Upper lobe of left lung (tissue), 6 donors: Measurements from ENCODE around the gene DLG2. TPM values are rescaled to one million over a fixed set of nuclear protein-coding genes. Genes with fewer than 3 reads are reported as not detected.

Experiments
- ATAC-seq, 2 donors: fragments of 200-7000 bp; cut with Tn5 transposase; one replicate each; pipeline ENCODE4 v1.9.1; 2022; ENCODE audit warnings: mild to moderate bottlenecking in 2 of 2, moderate library complexity in 2 of 2; ENCODE audit not compliant: low FRiP score in 2 of 2
- DNase-seq, 2 donors: peaks; one replicate each; pipeline ENCODE4 v3.0.0-alpha.2; 2019 to 2020
- H3K27ac ChIP-seq, 4 donors: fragments of 200-600 bp; sonication (generic); one replicate each; pipeline ENCODE4 v1.5.1; 2016 to 2019
- H3K27me3 ChIP-seq, 4 donors: fragments of 200-600 bp; sonication (generic); one replicate each; pipeline ENCODE4 v1.5.1; 2017 to 2019
- H3K36me3 ChIP-seq, 4 donors: fragments of 200-600 bp; sonication (generic); one replicate each; pipeline ENCODE4 v1.5.1; 2016 to 2019
- H3K4me1 ChIP-seq, 4 donors: fragments of 200-600 bp; sonication (generic); one replicate each; pipeline ENCODE4 v1.5.1; 2018 to 2019
- H3K4me3 ChIP-seq, 4 donors: fragments of 200-600 bp; sonication (generic); one replicate each; pipeline ENCODE4 v1.5.1; 2017 to 2019; ENCODE audit warnings: mild to moderate bottlenecking in 2 of 4, moderate library complexity in 1 of 4
- H3K9me3 ChIP-seq, 4 donors: fragments of 200-600 bp; sonication (generic); one replicate each; pipeline ENCODE4 v1.5.1; 2018 to 2019
- CTCF ChIP-seq, 6 experiments: fragments of 450-650 bp in 4 of 6; fragments of 200-600 bp in 2 of 6; sonication (generic) in 2 of 6; IDR thresholded peaks; one replicate each; pipeline ENCODE4 v1.5.1; 2016 to 2019; ENCODE audit warnings: antibody characterized with exemption in 6 of 6
- EP300 ChIP-seq, 4 donors: sonication (generic); formaldehyde crosslinking; IDR thresholded peaks; one replicate each; pipeline ENCODE4 v1.5.1; 2017; ENCODE audit warnings: antibody characterized with exemption in 4 of 4, control low read depth in 2 of 4
- POLR2A ChIP-seq, 4 donors: fragments of 450-650 bp; IDR thresholded peaks; one replicate each; pipeline ENCODE4 v1.5.1; 2016 to 2017; ENCODE audit warnings: antibody characterized with exemption in 4 of 4, mild to moderate bottlenecking in 2 of 4
- POLR2AphosphoS5 ChIP-seq, 2 donors: sonication (generic); formaldehyde crosslinking; IDR thresholded peaks; one replicate each; pipeline ENCODE4 v1.5.1; 2017; ENCODE audit warnings: antibody characterized with exemption in 2 of 2
- WGBS, 2 donors: methylation state at CpG; one replicate each; pipeline ENCODE4 v1.1.5; 2017 to 2018; 5-methylcytosine and 5-hydroxymethylcytosine counted together
- total RNA-seq, 6 donors: library from RNA; depleted of rRNA in 4 of 6; stranded (reverse); fragments of >200 nt in 4 of 6; gene quantifications; one replicate each; pipeline versions ENCODE4 v1.1.0 to v1.2.1, GENCODE V29; 2016 to 2021
- donor health status: DM: no; HTN: no; CAD: no; lungs with moderate emphysema.
- donor health status: DM: no; HTN: yes; CAD: no; lungs with severe emphysema.

The DLG2 gene
- total RNA-seq, 6 donors from 2014 or later = 3.4 to 37.7 (median 9.1) TPM

DNA sequence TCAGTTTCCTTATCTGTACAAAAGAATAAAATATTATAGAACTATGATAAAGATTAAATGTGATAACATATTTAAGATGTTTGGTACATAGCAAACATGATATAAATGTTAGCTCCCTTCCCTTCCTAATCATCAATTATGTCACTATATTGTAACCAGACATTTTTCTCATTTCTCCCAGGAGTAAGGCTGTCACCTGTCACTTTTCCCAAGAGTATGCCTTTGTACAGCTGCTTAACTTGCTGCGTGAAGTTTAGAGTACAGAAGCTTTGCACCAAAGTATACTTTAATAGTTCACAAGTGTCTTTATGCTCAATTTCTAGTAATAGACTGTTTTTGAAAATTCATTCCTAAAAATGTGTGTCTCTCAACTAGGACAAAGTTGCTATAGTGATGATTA, 186.9 kb downstream of the DLG2 start:
- no peaks in the 10 kb centered on the region for H3K4me1 ChIP-seq
- no peak overlapping the region for H3K4me3 ChIP-seq
- DNase-seq = no peak
- TF ChIP-seq CTCF (IDR thresholded peaks at IDR 0.05) (no peak), EP300 (IDR thresholded peaks at IDR 0.05) (no peak), POLR2A (IDR thresholded peaks at IDR 0.05) (no peak), POLR2AphosphoS5 (IDR thresholded peaks at IDR 0.05) (no peak)
- H3K27ac ChIP-seq = no peak overlapping the region
- no peak for ATAC-seq
- H3K9me3 ChIP-seq = peaks cover 0 to 17% (median 9%) of the 10 kb centered on the region in 4 donors
- H3K36me3 ChIP-seq = no peaks in the 10 kb centered on the region
- 79 to 97% methylated on average over 1 of the region's 1 CpG for WGBS, 2 donors
- H3K27me3 ChIP-seq = no peaks in the 10 kb centered on the region

DNA sequence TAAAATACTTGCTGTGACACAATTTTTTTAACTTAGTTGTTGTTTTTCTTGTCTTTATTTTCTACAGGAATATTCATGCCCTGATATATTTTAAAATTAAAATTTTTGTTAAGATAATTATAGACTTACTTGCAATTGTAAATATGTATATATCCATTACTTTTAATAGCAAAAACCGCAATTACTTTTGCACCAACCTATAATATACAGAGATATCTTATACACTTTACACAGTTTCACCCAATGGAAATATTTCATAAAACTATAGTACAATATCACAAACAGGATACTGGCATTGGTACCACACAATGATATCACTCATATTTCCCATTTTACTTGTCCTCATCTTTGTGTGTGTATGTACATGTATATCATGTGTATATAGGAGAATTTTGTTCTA, 188.8 kb downstream of the DLG2 start:
- no peaks in the 10 kb centered on the region for H3K36me3 ChIP-seq
- ATAC-seq (no peak), DNase-seq (no peak)
- TF ChIP-seq EP300 (IDR thresholded peaks at IDR 0.05) (no peak), POLR2AphosphoS5 (IDR thresholded peaks at IDR 0.05) (no peak)
- H3K4me1 ChIP-seq = no peaks in the 10 kb centered on the region
- peaks cover 0 to 21% (median 18%) of the 10 kb centered on the region in 4 donors for H3K9me3 ChIP-seq
- H3K4me3 ChIP-seq = no peak overlapping the region
- no peak overlapping the region for H3K27ac ChIP-seq
- 79 to 88% methylated on average over 1 of the region's 1 CpG for WGBS, 2 donors
- no peaks in the 10 kb centered on the region for H3K27me3 ChIP-seq

GRCh38 chr11:85431319-85431718, 195.8 kb downstream of the DLG2 start:
- H3K9me3 ChIP-seq = peaks cover 0 to 34% (median 17%) of the 10 kb centered on the region in 4 donors
- no peaks in the 10 kb centered on the region for H3K27me3 ChIP-seq
- no peak overlapping the region for H3K4me3 ChIP-seq
- H3K4me1 ChIP-seq = no peaks in the 10 kb centered on the region
- no peaks in the 10 kb centered on the region for H3K36me3 ChIP-seq
- TF ChIP-seq POLR2A (IDR thresholded peaks at IDR 0.05) = no peak
- 81 to 90% methylated on average over 2 to 3 of the region's 3 CpGs for WGBS, 2 donors
- H3K27ac ChIP-seq = no peak overlapping the region
- no peak for ATAC-seq
- DNase-seq = no peak

GRCh38 chr11:85423794-85424193, 203.3 kb downstream of the DLG2 start:
- TF ChIP-seq POLR2A (IDR thresholded peaks at IDR 0.05) (no peak), CTCF (IDR thresholded peaks at IDR 0.05) (no peak), EP300 (IDR thresholded peaks at IDR 0.05) (no peak), POLR2AphosphoS5 (IDR thresholded peaks at IDR 0.05) (no peak)
- Histone ChIP-seq H3K27me3 (no peaks in the 10 kb centered on the region), H3K9me3 (peaks cover 0 to 8% (median 0%) of the 10 kb centered on the region in 4 donors), H3K4me1 (no peaks in the 10 kb centered on the region), H3K4me3 (no peak overlapping the region), H3K36me3 (no peaks in the 10 kb centered on the region), H3K27ac (no peak overlapping the region)
- ATAC-seq = no peak
- 86 to 96% methylated on average over 3 of the region's 3 CpGs for WGBS, 2 donors
- no peak for DNase-seq

- DNase-seq = no peak
- Histone ChIP-seq H3K27me3 (no peaks in the 10 kb centered on the region), H3K4me1 (no peaks in the 10 kb centered on the region), H3K9me3 (peaks cover 0 to 8% (median 0%) of the 10 kb centered on the region in 4 donors), H3K27ac (no peak overlapping the region), H3K36me3 (no peaks in the 10 kb centered on the region), H3K4me3 (no peak overlapping the region)
- ATAC-seq = no peak
- WGBS, 2 donors = 96% methylated on average over 1 of the region's 1 CpG; no CpG with 5 or more reads in 1 of the 2 donors
- no peak for TF ChIP-seq CTCF (IDR thresholded peaks at IDR 0.05)
Measured at GRCh38 chr11:85423316-85423715, 203.8 kb downstream of the DLG2 start.

GRCh38 chr11:85414175-85414574, 213.0 kb downstream of the DLG2 start:
- Histone ChIP-seq H3K9me3 (peaks cover 0 to 3% (median 0%) of the 10 kb centered on the region in 4 donors), H3K27me3 (no peaks in the 10 kb centered on the region), H3K4me1 (no peaks in the 10 kb centered on the region), H3K4me3 (no peak overlapping the region), H3K27ac (no peak overlapping the region), H3K36me3 (no peaks in the 10 kb centered on the region)
- ATAC-seq = no peak
- no peak for DNase-seq
- TF ChIP-seq POLR2AphosphoS5 (IDR thresholded peaks at IDR 0.05) (no peak), EP300 (IDR thresholded peaks at IDR 0.05) (no peak), POLR2A (IDR thresholded peaks at IDR 0.05) (no peak), CTCF (IDR thresholded peaks at IDR 0.05) (no peak)
- 80 to 84% methylated on average over 5 of the region's 5 CpGs for WGBS, 2 donors
